ENCODE data around the gene CSTF3.
"Not testable (repeated sequence)": the region's sequence is repeated elsewhere in the genome, so short reads cannot be mapped to it uniquely, and the experiment has no call there.

The CSTF3 gene

DNA sequence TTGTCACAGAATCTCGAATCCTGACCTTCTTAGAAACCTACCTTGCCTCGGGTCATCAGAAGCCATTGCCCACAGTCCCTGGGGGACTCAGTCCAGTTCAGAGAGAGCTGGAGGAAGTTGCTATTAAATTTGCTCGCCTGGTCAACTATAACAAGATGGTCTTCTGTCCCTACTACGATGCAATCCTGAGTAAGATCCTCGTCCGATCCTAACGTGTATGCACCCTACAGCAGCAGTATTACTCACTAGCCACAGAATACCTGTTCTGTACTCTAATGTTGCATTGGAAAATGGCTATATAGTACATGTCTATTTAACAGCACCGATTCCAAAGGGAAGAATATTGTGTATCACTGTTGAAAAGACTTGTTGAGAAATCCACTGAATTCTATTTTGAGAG, 88.8 kb downstream of the CSTF3 start:
- no peak for DNase-seq

DNA sequence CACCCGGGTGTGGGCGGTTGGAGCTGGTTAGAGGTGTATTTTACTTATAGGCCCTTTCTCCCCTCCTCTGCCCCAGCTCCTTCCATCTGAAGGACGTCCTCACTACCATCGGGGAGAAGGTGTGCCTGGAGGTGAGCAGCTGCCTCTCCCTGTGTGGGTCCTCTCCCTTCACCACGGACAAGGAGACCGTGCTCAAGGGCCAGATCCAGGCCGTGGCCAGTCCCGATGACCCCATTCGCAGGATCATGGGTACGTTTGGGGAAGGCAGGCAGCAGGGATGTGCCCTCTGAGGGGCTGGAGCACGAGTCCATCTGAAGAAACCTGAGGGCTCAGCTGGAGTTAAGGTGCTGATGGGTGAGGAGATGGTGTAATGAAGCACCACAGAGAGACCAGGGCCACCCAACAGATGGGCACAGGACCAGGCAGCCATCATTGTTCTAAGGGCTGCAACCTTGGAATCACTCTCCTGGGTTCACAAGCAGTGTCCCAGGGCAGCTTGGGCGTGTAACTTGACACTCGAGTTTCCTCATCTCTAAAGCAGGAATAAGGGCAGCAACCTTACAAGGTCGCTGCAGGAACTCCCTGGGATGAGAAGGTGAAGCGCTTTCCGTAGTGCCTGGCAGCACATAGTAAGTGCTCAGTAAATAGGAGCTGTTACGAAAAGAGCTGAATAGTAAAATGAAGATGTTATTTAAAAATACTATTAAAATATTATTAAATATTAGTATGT, 92.5 kb downstream of the CSTF3 start:
- DNase-seq, result no peak

DNA sequence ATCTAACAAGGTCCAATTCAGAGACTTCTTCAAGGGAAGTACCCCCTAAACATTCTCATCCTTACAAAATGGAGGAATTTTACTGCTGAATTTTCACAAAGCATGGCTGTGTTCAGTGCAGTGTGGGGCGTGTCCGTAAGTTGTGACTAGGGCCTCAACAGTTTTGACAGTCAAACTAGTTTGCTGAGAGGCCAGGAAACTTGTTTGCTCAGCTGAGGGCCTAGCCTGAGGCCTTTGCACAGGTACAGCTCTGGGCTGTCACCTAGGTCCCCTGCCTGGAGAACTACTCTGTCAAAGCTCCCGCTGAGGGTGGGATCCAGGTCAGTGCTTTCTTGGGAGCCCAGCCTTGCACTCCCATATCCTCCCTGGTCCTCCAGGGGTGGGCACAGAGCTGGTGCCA, 94.0 kb downstream of the CSTF3 start:
- no peak for DNase-seq

DNA sequence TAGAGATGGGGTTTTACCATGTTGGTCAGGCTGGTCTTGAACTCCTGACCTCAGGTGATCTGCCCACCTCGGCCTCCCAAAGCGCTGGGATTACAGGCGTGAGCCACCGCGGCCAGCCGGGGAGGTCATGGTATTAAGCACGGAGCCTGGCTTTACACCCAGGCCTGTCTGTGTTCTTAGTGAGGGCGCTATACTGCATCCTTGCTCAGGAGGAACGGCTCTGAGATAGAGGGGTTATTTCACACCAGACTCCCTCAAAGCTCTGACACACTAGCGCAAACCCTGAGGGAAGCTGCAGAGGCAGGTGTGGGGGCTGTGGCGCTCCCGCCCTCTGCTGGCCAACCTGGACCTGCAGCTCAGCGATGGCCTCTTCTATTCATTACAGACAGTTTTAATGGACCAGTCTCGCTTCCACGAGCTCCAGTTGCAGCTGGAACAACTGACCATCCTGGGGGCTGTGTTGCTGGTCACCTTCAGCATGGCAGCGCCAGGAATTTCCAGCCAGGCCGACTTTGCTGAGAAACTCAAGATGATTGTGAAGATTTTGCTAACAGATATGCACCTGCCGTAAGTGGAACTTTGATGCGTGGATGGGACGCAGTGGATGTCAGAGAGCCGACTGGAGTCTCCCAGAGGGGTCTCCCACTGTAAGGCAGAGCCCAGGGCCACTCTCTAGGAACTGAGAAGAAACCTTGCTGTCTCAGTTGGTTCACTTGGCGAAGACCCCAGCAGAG, 95.7 kb downstream of the CSTF3 start:
- peak; percentile 77 for DNase-seq

- DNase-seq, result no peak
Observed at GRCh38 chr11:33064866-33065265, 96.4 kb downstream of the CSTF3 start.

DNA sequence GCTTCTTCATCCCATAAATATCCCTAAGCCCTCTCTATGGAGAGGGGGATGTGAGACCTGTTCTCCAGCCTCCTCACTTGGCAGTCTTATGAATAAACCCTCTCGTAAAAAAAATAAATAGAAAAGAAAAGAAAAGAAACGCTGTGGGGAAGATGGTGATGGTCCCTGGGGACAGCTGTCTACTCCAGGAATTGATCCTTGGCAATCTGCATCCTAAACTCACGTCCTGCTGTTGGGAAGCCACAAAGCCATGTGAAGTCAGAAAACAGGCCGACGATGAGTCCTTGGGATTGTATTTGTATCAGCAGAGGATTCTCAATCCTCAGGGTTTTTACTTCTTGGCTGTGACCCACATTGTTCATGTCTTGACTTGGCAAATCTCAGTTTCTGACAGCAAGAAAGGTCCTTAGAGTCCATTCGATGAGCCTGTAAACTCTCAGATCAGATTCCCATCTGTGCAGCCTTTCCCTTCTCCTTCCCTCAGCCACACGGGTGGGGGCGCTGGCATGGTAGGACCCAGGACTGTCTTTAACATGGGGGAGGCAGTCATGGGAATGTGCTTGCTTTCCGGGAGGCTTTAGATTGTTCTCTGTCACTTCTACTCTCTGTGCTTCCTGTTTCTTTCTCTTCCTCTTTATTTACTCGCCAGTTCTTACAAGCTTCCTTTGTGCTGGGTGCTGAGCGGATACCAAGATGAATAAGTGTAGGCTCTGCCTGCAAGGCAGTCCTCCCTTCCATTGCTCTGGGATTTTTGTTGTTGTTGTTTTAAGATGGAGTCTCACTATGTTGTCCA, 97.1 kb downstream of the CSTF3 start:
- peak; percentile 22 for DNase-seq

GRCh38 chr11:33063326-33063881, 97.9 kb downstream of the CSTF3 start:
- DNase-seq, result no peak

- no peak for DNase-seq
Observed at GRCh38 chr11:33062137-33062536, 99.1 kb downstream of the CSTF3 start.

GRCh38 chr11:33060271-33060670, 101.0 kb downstream of the CSTF3 start:
- peak; percentile 16 for DNase-seq

DNA sequence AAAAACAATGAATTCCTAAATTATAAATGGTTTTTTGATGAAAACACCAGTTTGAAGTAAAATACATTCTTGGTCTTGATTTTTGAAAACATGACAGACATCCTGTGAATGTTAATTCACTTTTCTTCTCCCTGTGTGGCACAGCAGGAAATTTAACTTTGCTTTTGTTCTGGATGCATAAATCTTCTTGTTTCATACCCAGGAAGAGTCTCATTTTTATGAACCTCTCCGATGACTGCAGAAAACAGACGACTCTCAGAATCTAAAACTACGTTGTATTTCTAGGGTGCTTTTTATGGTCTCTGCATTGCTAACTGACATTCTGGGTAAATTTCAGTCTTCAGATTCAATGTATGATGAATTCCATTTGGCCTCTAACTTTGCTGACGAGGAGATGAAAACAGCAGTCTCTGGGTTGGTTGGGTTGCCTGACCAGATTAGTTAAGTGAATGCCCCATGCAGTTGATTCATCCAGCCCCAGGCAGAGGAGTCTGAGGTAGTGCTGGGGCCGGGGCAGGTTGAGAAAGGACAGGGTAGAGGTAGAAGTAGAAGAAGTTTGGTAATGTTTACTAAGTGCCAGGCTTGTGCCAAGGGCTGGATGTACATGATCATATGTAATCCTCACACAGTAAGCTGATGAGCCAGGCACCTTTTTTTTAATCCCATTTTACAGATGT, 101.8 kb downstream of the CSTF3 start:
- no peak for DNase-seq

- DNase-seq, result no peak
Observed at GRCh38 chr11:33057284-33057683, 104.0 kb downstream of the CSTF3 start.

GRCh38 chr11:33055375-33055774, 105.9 kb downstream of the CSTF3 start:
- DNase-seq, result peak; percentile 86

DNA sequence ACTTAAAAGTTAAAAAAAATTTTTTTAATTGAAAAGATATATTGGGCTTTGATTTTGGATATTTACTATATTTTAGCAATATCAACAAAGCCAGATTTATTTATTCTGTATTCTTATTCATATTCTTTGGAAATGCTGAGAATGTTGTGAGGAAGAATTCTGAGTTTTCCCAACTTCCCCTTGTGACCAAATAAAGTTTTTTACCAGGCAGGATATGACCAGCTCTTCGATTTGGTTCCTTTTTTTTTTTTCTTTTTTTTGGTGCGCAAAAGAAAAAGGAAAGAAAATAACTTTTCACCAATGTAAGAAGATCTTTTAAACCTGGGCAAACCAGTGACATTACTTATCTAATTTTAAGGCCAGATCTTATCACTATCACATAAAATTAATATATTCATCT, 109.0 kb downstream of the CSTF3 start:
- no peak for DNase-seq

DNA sequence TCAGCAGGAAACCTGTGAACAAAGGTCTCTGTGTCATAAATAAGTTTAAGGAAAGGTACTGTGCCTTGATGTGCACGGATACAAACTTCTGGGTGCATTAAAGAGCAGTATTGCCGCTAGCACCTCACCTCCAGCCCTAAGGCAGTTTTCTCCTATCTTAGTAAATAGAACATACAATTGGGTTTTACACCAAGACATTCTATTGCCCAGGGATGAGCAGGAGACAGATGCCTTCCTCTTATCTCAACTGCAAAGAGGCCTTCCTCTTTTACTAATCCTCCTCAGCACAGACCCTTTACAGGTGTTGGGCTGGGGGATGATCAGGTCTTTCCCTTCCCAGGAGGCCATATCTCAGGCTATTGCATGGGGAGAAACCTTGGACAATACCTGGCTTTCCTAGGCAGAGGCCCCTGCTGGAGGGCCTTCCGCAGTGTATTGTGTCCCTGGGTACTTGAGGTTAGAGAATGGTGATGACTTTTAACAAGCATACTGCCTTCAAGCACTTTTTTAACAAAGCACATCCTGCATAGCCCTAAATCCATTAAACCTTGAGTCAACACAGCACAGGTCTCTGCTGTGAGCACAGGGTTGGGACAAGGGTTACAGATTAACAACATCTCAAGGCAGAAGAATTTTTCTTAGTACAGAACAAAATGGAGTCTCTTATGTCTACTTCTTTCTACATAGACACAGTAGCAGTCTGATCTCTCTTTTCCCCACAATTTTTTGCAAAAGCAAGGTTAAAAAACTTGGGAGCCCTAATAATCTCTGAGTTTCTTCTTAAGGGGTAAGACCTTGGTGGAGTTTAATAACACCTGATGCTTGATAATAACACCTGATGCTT, 111.5 kb downstream of the CSTF3 start:
- peak; percentile 21 for DNase-seq

DNA sequence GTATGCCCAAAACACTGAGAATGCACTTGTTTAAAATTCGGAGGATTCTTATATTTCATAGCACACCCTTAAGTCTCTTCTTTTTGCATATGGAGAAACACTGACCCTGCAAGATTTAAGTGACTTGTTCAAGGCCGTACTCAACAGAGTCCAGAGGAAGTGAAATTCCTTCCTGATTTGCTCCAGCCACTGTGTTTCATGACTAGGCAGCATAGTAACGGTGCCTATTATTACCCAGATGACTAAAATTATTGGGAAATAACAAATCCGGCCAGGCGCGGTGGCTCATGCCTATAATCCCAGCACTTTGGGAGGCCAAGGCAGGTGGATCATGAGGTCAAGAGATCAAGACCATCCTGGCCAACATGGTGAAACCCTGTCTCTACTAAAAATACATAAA, 112.6 kb downstream of the CSTF3 start:
- DNase-seq, result not testable (repeated sequence)

- DNase-seq, result no peak
Observed at GRCh38 chr11:33045551-33046255, 115.6 kb downstream of the CSTF3 start.

DNA sequence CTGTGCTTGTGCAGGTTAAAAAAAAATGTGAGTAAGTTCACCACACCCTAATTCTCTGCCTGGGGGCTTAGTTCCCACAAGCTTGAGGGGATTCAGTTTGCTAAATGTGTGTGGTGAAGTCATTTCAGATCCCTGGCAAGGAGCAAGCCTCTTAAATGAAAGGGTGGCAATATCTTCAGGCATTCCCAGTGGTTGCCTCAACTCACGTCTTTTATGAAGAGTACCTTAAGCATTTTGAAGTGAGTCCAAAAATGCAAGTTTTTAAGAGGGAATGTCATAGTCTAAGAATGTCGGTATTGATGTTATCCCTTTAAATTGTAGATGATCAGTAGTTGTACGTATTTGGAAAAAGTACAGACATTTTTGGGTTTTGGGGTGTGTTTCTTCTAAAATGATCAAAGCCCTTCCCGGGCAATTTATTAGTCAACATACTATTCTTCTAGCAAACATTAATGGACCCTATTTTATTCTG, 117.0 kb downstream of the CSTF3 start:
- no peak for DNase-seq

GRCh38 chr11:33043221-33043830, 118.0 kb downstream of the CSTF3 start:
- DNase-seq, result no peak

DNA sequence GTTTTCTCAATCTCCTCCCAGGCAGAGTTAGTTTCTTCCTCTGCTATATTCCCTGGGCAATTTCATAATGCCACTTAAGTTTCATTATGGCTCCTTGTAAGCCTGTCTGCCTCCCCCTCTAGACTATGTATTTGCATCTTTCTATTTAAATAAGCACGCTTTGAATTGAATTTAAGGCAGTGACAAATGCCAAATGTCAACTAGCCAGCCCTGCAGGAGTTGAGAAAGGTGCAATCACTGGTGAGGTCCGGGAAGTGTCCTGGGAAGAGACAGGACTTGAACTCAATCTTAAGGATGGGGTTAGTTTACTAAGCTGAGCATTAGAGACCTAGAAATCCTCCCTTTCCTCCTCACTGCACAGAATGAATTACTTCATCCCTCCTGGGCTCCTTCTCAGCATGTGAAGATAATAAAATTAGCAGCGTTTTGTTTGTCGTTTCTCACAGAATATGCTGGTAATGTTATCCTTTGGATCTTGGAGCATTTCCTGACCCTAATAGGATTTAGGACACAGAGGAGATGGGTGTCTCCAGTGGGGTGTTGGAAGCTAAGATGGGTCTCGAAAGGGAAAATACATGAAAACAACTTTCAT, 120.3 kb downstream of the CSTF3 start:
- peak; percentile 44 for DNase-seq

All from NCI-H82 (cell line).